Activated T-helper 9 cell treated with anti-CD3 and anti-CD28 coated beads, Interleukin-2, amount 50 U/mL, for 16 hours (primary cell): ENCODE measurements around the gene LRBA.
A peak's percentile ranks its signal among the peaks of the same experiment; 100 is the strongest.

ENCODE experiments used
- DNase-seq: peaks from one replicate; pipeline ENCODE4 v3.0.0-alpha.2; 2020; ENCODE audit warnings: low read depth

Gene LRBA

GRCh38 chr4:150874338-150875226 is 140.5 kb downstream of the LRBA start:
- no peak for DNase-seq

- no peak for DNase-seq
Measured at GRCh38 chr4:150867148-150867547, 147.9 kb downstream of the LRBA start.

GRCh38 chr4:150863456-150863855 is 151.6 kb downstream of the LRBA start:
- no peak for DNase-seq

- DNase-seq: no peak
Measured at GRCh38 chr4:150862829-150863228, 152.3 kb downstream of the LRBA start.

GRCh38 chr4:150859453-150859852 is 155.6 kb downstream of the LRBA start:
- DNase-seq: no peak

- DNase-seq: no peak
Measured at GRCh38 chr4:150855981-150856510, 159.0 kb downstream of the LRBA start.

GRCh38 chr4:150854600-150854999 is 160.5 kb downstream of the LRBA start:
- no peak for DNase-seq

GRCh38 chr4:150853882-150854281 is 161.2 kb downstream of the LRBA start:
- DNase-seq: no peak

- DNase-seq: no peak
Measured at GRCh38 chr4:150852216-150852615, 162.9 kb downstream of the LRBA start.

GRCh38 chr4:150849016-150849415 is 166.1 kb downstream of the LRBA start:
- no peak for DNase-seq

- DNase-seq: peak; percentile 28
Measured at GRCh38 chr4:150828159-150828558, 186.9 kb downstream of the LRBA start.

GRCh38 chr4:150827226-150827625 is 187.9 kb downstream of the LRBA start:
- no peak for DNase-seq

GRCh38 chr4:150826306-150826705 is 188.8 kb downstream of the LRBA start:
- DNase-seq: no peak

GRCh38 chr4:150822407-150822806 is 192.7 kb downstream of the LRBA start:
- DNase-seq: no peak

GRCh38 chr4:150821641-150822040 is 193.4 kb downstream of the LRBA start:
- DNase-seq: no peak

GRCh38 chr4:150820409-150820808 is 194.7 kb downstream of the LRBA start:
- DNase-seq: no peak

GRCh38 chr4:150818661-150819060 is 196.4 kb downstream of the LRBA start:
- no peak for DNase-seq

GRCh38 chr4:150817804-150818528 is 197.1 kb downstream of the LRBA start:
- no peak for DNase-seq

- no peak for DNase-seq
Measured at GRCh38 chr4:150817017-150817416, 198.1 kb downstream of the LRBA start.

GRCh38 chr4:150816491-150816890 is 198.6 kb downstream of the LRBA start:
- DNase-seq: no peak

- DNase-seq: no peak
Measured at GRCh38 chr4:150814873-150815272, 200.2 kb downstream of the LRBA start.

- DNase-seq: no peak
Measured at GRCh38 chr4:150805183-150806025, 209.7 kb downstream of the LRBA start.
